Measurements from ENCODE around the gene SHMT1. TPM values are rescaled to one million over a fixed set of nuclear protein-coding genes. Genes with fewer than 3 reads are reported as not detected.

Gene SHMT1
- total RNA-seq, 2 donors from 2014 or later = 5.1 to 8.5 TPM

GRCh38 chr17:18371455-18371854, 8.1 kb upstream of the SHMT1 start:
- Histone ChIP-seq H3K4me3 (no peak overlapping the region), H3K27me3 (no peaks in the 10 kb centered on the region), H3K9me3 (peaks cover 0 to 5% of the 10 kb centered on the region in 2 donors), H3K4me1 (no peaks in the 10 kb centered on the region), H3K36me3 (no peaks in the 10 kb centered on the region), H3K27ac (no peak overlapping the region)
- no peak for DNase-seq (ENCODE audit: low spot score)
- TF ChIP-seq CTCF (IDR thresholded peaks at IDR 0.05) = no peak

GRCh38 chr17:18370761-18371160, 7.4 kb upstream of the SHMT1 start:
- H3K27ac ChIP-seq = no peak overlapping the region
- no peak for TF ChIP-seq CTCF (IDR thresholded peaks at IDR 0.05)
- no peak overlapping the region for H3K4me3 ChIP-seq
- H3K36me3 ChIP-seq = no peaks in the 10 kb centered on the region
- no peaks in the 10 kb centered on the region for H3K4me1 ChIP-seq
- no peaks in the 10 kb centered on the region for H3K27me3 ChIP-seq
- no peak for DNase-seq (ENCODE audit: low spot score)
- peaks cover 0 to 5% of the 10 kb centered on the region in 2 donors for H3K9me3 ChIP-seq

- Histone ChIP-seq H3K9me3 (no peaks in the 10 kb centered on the region), H3K36me3 (no peaks in the 10 kb centered on the region), H3K4me1 (no peaks in the 10 kb centered on the region), H3K27ac (no peak overlapping the region), H3K4me3 (no peak overlapping the region), H3K27me3 (no peaks in the 10 kb centered on the region)
- DNase-seq (ENCODE audit: low spot score) = no peak
- no peak for TF ChIP-seq CTCF (IDR thresholded peaks at IDR 0.05)
Measured at GRCh38 chr17:18368946-18369345, 5.6 kb upstream of the SHMT1 start.

GRCh38 chr17:18364166-18364565, 816 bp upstream of the SHMT1 start:
- H3K36me3 ChIP-seq = no peaks in the 10 kb centered on the region
- peak overlapping the region in 1 of 2 donors; percentile 85 for H3K4me3 ChIP-seq
- H3K27ac ChIP-seq = no peak overlapping the region

GRCh38 chr17:18362698-18363100, 651 bp downstream of the SHMT1 start:
- H3K9me3 ChIP-seq = no peaks in the 10 kb centered on the region
- TF ChIP-seq CTCF (IDR thresholded peaks at IDR 0.05) = no peak
- no peaks in the 10 kb centered on the region for H3K27me3 ChIP-seq
- peak overlapping the region; percentile 85 to 88 for H3K4me3 ChIP-seq
- peaks cover 0 to 9% of the 10 kb centered on the region in 2 donors for H3K4me1 ChIP-seq
- DNase-seq (ENCODE audit: low spot score) = peak; percentile 71
- H3K27ac ChIP-seq = peak overlapping the region; percentile 56 to 76
- H3K36me3 ChIP-seq = no peaks in the 10 kb centered on the region

More at GRCh38 chr17:18364166-18364565, 816 bp upstream of the SHMT1 start:
- Histone ChIP-seq H3K9me3 (no peaks in the 10 kb centered on the region), H3K4me1 (peaks cover 0 to 9% of the 10 kb centered on the region in 2 donors), H3K27me3 (no peaks in the 10 kb centered on the region)
- DNase-seq (ENCODE audit: low spot score) = no peak
- TF ChIP-seq CTCF (IDR thresholded peaks at IDR 0.05) = no peak

Data from right atrium auricular region (tissue), 2 donors.